ENCODE measurements around the gene SORCS3.

The SORCS3 gene

DNA sequence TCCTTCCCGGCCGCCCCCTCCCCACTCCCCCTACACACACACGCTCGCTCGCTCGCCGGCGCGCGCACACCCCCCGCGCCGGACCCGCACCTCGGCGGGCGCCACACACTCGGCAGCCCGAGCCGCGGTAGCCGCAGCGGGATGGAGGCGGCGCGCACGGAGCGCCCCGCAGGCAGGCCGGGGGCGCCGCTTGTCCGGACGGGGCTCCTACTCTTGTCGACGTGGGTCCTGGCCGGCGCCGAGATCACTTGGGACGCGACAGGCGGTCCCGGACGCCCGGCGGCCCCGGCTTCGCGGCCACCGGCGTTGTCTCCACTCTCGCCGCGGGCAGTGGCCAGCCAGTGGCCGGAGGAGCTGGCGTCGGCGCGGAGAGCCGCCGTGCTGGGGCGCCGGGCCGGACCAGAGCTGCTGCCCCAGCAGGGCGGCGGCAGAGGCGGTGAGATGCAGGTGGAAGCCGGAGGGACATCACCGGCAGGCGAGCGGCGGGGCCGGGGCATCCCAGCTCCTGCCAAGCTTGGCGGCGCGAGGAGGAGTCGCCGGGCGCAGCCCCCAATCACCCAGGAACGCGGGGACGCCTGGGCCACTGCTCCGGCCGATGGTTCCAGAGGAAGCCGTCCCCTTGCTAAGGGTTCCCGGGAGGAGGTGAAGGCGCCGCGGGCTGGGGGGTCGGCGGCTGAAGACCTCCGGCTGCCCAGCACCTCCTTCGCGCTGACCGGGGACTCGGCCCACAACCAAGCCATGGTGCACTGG, at the start of gene SORCS3:
Gene SORCS3 (plus strand): TSS at position 104 of the 750 bp plus-strand sequence.
- FAIRE-seq = no peak

DNA sequence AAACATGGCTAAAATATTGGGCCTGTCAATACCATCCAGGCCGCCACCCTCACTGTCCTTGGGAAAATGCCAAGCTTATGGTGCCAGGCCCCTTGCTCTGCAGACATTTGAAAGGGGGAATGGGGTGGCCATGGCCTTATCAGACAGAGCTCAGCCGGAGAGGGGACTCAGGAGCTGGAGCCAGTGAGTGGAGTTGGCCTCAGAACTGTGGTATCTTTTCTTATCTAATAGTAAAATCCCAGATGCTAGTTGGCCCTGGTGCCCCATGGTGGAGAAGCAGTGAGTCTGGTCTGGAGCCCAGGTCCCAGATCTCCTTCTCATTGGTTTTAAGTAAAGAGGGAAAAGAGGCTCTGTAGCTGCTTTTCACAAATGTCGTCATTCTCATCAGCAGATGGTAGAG, 49.6 kb upstream of the SORCS3 start:
- FAIRE-seq = no peak

DNA sequence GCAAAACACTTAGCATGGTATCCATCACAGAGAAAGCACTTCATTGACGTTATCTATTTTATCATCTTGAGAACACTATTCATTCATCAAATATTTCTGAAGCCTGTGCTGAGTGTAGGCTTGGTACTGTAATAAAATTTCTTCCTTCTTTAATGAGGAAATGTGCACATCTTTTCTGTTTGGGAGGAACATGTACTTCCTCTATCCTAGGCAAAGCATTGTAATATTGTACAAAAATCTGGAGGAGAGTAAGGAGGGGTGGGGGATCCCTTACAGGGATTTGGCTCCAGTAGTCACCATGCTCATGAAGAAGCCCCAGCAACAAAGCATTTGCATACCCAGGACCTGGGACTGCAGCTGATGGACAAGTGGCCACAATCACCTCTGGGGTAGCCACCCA, 39.9 kb upstream of the SORCS3 start:
- no peak for FAIRE-seq

DNA sequence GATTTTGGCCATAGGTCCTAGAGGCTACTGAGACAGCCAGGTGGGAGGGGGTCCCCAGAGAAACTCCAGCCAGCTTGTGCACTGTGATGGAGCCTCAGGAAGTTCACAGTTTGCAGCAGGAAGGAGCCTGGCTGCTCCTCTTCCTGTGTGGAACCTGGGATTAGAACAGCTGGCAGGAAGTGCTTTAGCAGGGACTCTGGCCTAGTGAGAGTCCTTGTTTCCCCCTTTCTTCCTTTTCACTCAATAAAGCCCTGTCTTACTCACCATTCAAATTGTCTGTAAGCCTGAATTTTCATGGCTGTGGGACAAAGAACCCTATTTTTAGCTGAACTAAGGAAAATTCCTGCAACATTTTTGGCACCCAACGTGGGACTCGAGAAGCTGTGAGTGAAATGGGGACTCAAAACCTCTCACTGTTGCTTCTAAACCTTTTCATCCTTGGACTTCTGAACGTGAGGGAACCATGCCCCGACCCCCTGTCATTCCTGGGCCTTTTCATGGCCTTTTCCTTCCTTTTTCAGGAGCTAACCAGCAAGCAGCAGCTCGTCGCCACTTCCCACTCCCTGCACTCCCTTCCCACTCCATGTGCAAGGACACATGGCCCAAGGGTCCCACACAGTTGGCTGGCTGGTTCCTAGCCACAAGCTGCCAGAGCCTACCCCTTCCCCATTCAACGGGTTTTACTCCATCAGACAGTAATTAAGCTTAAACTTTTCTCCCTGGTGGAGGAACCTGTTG, 32.8 kb upstream of the SORCS3 start:
- FAIRE-seq = no peak

DNA sequence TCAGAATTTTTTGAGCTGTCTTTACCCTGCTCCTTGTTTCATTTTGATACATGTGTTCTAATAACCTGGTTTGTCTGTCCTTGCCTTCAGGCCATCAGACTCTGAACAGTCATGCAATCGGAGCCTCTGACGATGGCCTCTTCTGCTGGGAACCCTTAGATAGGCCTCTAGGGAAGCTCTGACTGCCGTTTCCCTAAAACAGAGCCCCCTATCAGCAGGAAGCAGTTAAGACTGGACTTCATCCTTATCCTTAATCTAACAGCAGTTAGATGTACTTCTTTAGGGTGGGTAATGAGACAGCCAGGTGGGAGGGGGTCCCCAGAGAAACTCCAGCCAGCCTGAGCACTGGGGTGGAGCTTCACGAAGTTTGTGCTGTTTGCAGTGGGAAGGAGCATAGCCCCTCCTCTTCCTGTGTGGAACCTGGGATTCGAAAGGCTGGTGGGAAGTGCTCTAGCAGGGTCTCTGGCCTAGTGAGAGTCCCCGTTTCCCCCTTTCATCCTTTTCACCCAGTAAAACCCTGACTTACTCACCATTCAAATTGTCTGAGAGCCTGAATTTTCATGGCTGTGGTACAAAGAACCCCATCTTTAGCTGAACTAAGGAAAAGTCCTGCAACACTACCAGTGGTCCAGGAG, 28.4 kb upstream of the SORCS3 start:
- no peak for FAIRE-seq

DNA sequence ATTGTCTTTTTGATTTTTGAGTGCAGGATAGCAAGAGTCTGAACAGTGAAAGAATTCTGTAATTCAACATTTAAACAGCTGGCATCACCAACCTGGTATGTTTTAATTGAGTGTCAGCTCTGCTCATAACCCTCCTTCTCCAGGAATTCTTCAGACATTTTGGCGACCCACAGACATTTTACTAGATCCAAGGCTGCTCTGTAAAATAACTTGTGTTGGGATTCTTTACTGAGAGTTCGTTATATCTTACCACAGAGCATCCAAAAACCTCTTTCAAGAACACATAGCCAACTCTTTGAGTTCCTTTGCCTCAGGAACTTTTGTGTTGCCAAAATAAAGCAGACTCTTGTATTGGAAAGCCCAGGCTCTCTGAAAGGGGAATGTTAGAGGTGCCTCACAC, 27.7 kb upstream of the SORCS3 start:
- FAIRE-seq = no peak

DNA sequence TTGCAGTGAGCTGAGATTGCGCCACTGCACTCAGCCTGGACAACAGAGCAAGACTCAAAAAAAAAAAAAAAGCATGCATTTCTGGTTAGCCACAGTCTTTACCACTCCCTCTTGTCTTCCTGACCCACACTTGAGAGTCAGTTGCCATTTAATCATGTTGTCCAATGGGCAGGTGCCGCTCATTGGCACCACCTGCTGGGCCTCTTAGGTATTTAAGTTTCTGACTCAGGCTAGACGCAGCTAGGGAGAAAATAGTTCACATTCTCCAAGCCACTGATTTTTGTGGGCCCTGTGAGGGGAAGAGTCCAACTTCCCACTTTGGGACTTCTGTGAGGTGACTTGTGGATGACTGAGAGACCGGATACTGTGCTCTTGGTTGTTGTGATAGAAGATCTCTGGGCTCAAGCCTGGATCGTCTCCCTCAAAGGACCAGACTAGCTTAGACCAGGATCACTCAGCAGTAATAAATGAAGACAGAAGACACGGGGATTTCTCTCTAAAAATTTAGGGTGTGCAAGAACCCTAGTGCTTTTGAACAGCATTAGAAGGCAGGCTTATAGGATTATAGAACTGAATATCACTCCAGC, 26.8 kb upstream of the SORCS3 start:
- FAIRE-seq = no peak

DNA sequence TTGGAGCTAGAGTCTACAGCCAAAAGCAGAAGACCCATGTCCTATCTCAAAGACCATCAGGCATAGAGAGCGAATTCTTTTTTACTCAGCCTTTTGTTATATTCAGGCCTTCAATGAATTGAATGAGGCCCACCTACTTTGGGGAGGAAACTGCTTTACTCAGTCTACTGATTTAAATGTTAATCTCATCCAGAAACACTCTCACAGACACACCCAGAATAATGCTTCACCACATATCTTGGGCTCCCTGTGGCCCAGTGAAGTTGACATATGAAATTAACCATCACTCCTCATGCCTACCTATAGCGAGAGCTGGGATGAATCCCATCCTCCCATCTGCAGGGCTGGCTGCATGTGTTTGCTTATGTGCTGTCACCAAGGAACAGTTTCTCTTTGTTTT, 26.0 kb upstream of the SORCS3 start:
- no peak for FAIRE-seq

DNA sequence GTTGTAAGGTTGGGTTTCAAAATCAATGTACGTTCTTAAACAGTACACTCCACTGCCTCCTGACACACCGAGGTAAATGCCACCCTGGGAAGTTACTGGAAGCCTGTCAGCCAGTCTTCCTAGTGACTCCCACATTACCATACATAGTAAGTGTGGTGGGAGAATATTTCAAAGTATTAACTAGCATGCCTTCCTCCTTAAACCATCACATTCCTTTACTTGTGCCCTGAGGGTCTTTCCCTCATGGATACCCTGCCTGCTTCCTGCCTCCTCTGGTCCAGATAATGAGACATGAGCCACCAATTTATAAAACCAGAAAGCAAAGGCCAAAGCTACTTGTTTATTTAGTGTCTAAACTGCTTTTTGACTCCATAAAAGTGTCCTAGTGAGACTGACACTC, 23.3 kb upstream of the SORCS3 start:
- no peak for FAIRE-seq

DNA sequence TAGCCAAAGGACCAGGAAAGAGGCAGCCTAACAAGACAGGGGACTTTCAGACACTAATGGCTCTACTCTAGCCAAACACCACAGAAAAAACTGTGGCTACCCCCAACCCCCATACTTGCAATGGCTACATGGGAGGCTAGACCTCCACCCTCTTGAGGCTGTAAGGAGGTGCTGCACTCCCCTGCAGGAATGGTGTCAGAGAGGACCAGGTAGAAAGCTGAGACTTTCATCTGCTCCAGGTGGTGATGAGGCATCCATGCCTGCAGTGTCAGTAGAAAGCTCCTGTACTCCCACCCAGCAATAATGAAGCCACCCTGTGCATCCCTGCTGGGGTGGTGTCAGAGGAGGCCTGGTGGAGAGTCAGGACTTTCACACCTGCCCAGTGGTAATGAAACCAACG, 18.9 kb upstream of the SORCS3 start:
- FAIRE-seq = no peak

DNA sequence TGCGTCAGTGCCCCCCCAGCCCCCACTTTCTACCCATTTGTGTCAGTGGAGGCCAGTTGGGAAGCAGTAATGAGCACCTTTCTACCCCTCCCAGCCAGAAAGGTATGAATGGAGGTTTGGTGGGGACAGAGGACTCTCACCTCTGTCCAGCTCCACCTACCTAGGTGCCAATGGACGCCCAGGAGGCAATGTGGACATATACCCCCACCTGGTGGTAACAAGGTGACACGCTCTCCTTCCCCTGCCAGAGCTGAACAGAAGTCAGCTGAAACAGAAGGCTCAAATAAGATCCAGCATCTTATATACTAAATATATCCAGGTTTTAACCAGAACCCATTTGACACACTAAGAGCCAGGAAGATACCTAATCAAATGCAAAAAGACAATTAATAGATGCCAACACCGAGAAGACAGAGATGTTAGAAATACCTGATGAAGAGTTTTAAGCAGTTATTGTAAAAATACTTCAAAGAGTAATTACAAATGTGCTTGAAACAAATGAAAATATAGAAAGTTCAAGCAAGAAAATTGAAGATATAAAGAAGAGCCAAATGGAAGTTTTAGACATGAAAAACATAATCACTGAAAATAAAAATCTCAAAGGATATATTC, 18.4 kb upstream of the SORCS3 start:
- FAIRE-seq = no peak

DNA sequence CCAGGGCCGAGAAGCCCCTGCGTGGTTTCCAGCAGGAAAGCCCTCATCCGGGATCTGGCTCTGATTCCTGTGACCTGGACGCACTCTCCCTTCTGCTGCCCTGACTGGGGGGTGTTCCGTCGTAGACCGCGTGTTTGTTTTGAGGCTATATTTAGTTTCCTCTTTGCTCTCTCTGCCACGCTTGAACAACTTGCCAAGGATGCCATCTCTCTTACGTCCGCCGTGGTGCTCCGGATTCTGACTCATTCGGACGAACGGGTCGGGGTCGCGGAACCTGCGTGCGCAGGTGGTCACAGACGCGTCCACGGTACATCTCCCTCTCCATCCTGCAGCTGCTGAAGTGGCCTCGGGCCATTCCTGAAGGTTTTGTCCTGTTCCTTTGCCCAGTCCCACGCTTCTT, 10.4 kb upstream of the SORCS3 start:
- FAIRE-seq = no peak

DNA sequence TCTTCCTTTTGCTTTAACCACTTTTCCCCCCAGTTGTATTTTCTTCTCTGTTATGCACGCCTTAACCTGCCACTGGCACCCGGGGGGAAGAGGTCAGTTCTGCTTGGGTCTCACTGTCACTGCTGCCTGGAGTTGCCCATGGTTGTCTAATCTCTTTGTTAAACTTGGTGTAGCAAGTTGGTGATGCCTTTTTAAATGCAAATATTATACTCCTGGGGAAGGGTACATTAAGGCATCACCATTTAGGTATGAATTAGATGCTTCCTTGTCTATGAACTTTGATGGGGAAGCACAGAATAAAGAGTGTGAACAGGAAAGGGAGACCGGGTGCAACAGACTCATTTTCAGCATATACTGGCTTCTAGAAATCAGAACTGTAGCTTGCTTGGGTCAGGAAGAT, 9.1 kb upstream of the SORCS3 start:
- no peak for FAIRE-seq

DNA sequence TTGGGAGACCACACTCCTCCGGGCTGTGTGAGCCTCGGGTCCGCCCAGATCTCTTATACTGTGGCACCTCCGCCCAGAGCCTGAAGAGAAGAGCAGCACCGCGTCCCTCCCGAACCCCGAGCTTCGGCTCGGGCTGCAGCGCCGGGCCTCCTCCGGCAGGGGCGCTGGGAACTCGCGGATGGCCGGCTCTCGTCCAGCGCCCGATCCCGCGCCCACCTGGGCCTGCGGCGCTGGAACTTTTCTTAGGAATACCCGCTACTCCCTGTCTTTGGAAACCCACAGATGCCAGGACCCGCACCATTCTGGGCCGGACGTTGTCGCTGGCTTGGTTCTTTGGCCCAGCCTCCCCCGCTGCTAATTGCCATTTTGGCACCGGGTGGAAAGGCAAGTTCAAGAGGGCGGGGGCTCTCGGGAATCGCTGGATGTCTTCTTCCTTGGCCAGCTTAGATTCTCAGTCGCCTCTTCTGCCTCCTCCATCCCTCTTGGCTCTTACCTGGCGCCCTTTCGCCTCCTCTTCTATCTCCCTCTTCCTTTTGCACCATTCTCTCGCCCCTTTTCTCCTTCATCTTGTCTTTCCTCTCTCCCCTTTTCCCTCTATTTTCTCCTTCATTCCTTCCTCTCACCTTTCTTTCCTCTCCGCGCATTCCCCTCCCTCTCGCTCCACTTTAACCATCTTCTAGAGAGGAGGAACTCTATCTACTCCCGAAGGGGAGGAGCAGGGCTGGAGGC, 2.1 kb upstream of the SORCS3 start:
- FAIRE-seq = no peak

DNA sequence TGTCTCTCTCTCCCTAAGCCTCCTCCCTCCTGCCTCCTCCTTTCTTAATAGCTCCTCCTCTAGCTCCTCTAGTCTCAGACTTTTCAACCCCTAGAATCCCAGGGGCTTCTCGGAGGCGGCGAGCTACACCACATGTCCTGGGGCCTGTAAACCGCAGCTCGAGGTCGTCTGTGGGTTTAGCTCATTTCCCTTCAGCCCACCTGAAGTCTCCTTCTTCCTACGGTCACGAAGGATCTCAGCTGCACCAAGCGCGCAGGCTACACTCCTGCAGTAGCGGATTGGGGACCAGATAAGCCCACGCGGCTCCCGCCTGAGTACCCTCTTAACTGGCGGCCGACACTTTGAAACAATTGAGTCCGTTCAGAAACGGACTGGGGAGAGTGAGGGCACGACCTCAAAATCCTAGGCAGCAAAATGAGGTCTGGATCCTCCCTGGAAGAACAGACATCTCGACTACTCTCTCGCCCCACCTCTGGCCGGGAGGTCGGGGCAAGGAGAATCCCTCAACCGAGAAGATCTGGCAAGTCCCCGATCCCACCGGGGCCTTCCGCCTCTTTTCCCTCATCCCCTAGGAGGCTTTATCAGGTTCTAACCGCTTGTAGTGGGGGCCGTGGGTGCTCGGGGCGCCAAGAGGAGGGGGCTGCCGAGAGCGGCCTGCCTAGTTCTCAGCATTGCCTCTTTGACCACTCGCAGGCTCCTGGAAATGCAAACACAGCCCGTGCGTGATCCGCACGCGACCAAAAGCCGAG, 1.3 kb upstream of the SORCS3 start:
- no peak for FAIRE-seq

DNA sequence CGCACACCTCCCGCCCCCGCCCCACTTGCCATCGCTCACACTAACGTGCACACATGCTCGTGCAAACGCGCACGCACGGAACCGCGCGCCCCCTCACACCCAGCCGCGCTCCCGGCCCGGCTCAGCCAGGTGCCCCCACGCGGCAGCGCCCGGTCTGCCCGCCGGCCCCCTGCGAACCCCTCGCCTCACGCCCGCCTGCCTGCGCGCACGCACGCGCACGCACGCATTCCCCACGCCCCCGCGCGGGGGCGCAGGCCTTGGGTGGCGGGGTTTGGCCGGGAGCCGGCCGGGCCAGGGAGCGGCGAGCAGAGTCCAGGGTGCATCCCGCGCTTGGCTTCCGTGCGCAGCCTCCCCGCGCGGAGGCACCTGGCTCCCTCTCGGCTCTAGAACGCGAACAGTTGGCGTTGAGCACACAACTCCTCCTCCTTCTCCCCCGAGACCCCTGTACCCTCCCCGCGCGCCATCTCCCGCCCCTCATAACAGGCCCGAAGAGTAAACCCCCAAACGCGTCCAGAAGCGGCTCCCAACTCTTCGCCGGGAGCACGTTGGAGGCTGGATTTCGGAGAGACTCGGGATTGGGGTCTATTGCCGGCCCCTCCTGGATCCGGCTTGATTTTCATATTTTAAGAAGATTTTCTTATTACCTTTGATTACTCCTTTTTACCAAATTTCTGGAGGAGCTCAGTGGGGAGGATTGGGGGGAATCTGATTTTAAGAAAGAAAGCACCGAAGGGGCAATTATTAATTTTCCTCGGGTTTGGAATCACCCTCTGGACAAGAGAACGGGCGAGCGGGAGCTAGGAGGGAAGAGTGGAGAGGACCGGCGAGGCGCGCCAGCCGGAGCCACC, 527 bp upstream of the SORCS3 start:
- no peak for FAIRE-seq

DNA sequence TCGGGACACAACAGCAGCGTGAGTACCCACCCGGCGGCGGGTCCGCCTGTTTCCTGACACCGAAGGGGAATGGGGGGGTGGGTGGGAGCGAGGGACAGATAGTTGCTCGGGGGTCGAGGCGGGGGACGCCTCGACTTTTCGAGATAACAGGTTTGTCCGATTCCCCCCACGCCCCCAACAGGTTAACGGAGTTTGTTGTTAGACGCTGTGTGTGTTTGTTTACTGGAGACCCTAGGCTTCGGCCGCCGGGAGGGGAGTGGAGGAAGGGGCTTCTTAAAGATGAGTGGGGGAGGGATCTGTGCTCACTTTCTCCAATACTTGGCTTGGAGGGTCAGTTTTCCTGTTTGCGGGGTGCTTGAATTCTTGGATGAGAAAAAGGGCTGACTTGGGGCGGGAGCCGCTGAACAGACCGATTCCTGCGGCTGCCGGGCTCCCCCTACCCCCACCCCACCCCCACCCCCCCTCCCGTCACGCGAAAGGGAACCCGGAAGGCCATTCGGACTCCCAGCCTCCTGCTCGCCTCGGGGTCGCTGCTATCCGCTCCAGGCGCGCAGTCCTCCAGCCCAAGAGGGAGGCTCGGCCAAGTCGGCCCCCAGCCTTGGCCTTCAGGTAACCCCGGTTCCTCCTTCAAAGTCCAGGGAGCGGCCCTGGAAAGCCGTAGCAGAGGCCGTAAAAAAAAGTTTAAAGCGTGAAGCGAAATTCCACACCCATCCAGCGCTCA, 1.0 kb downstream of the SORCS3 start:
- no peak for FAIRE-seq

DNA sequence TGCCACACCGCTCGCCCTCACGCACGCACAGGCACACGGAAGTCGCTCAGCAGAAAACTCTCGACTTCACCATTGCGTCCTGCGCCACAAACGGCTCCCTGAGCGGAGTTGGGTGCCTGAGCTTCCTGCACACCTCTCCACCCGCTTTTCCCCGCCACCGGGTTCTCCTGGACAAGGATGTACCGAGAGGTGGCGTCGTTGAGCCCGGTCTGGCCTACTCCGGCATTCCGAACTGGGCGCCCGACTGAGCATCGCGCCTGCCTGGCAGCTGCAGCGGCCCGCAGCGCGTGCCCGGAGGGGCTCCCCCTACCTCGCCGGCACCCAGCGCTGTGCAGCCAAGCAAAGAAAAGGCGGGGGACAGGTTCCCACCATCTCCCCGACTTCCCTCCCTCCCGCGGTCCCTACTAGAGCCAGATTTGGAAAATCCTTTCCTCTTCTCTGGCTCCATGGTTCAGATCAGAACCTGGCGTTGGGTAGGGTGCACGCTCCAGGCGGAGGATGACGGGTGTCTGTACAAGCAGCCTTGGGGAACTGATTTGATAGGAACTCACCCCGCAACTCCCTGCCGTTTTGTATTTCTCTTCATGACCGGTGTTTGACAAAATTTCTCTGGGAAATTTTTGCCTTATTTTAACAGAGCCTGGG, 1.7 kb downstream of the SORCS3 start:
- no peak for FAIRE-seq

DNA sequence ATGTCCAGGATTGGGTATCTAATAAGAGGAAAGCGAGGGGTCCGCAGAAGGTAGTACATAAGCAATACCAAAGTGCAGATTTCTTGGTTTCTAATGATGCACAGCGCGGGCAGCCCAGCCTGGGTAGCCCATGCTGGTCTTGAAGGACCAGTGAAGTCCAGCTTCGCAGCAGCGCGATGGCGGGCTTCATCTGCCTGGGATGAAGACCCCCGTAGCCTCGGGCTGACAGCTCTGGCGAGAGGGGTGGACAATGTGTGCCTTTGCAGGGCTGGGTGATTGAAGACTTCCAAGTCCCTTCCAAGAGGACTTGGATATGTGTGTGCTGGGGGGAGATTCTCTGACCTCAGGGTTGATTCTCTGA, 2.2 kb downstream of the SORCS3 start:
- no peak for FAIRE-seq

DNA sequence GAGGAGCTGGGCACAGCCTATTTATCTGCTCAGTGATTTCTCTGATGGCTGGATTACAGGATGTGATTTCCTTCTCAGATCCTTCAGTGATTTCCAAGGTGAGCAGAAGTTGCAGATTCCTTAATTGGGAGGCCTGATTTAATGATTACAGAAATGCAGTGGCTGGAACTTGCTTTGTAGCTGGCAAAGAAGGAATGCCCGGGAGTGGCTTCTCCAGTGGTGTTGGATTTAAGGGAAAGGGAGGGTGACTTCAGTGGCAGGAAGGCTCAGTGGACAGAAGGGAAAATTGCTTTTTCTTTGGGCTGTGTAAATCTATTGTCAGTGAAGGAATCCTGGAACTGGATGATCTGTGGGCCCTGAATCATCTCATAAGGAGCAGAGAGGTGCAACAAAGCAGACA, 5.1 kb downstream of the SORCS3 start:
- no peak for FAIRE-seq

All from islet of Langerhans (tissue), 1 donor.